KG1 (cell line): Measurements from ENCODE around the gene GMPPB.

Experiments used
- DNase-seq: peaks from one replicate; lab custom pipeline; 2025; lab: John Stamatoyannopoulos, UW

Gene GMPPB

GRCh38 chr3:49729966-49730609 is 6.3 kb upstream of the GMPPB start:
- DNase-seq, result no peak

DNA sequence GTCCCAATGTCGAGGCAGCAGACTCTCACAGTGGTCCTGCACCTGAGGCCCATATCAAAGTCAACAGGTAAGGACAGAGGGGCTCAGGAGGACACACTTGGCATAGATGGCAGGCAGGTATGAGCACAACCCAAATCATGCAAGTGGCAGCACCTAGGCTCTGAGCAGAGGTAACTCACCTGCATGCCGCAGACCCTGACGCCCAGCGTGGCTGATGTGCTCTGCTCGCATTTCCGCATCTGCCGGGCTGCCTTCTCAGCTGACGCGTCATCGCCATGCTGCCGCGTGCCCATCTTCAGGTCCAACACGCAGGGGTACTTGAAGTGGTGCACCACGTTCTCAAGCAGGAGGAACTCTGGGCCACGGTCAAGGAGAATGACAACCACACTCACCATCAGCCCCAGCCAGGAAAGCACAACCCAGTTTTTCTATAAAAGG is 4.2 kb upstream of the GMPPB start:
- no peak for DNase-seq

DNA sequence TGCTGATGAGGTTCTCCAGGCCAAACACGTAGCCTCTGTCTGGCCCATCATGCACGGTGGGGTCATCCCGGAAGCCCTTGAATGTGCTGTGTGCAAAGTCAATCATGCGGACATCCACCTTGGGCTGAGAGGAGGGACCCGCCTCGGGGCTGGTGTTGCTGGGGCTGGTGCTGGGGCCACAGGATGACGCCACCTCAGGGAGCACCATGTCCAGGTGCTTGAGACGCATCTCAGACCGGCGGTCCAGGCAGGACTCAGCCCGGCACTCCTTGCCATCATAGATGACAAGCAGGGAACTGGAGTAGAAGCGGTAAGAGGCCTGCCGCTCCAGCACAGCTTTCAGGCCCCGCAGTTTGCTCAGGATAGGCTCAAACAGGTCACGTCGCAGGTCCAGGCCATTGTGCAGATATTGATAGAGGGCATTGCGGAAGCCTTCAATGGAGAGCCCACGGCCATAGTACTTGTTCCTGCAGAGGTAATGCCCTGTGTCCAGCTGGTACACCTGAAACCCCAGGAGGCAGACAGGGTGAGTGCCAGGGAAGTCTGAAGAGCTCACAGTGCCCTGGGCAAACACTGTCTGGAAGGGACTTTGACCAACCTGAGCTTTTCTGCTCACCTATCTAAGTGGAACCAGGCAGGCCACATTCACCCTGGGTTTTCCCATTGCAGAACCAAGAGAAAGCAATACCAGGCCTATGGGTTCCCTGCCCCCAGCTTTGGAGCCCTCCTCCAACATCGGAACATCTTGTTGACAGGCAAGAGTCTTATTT is 3.6 kb upstream of the GMPPB start:
- no peak for DNase-seq

GRCh38 chr3:49725906-49726681 is 2.3 kb upstream of the GMPPB start:
- no peak for DNase-seq

- DNase-seq, result no peak
Measured at GRCh38 chr3:49724586-49724985, 835 bp upstream of the GMPPB start.

GRCh38 chr3:49723296-49723627 is 489 bp downstream of the GMPPB start:
- DNase-seq, result no peak

DNA sequence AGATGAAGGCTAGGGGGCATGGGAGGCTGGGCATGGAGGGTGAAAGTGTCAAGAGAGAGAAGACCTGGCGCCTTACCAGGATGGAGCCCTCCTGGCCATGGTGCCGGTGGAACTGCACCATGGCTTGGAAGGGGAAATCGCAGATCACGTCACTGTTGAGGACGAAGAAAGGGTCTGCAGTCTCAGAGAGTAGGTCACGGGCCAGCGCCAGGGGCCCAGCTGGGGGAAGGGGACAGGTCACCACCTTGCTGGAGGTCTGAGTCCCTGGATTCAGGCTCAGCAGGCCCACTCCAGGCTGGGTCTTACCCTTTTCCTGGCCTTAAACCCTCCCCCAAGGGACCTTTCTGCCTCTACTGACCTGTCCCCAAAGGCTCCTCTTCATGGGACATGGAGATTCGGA is 855 bp downstream of the GMPPB start:
- no peak for DNase-seq

GRCh38 chr3:49721896-49722781 is 1.6 kb downstream of the GMPPB start:
- DNase-seq, result no peak

DNA sequence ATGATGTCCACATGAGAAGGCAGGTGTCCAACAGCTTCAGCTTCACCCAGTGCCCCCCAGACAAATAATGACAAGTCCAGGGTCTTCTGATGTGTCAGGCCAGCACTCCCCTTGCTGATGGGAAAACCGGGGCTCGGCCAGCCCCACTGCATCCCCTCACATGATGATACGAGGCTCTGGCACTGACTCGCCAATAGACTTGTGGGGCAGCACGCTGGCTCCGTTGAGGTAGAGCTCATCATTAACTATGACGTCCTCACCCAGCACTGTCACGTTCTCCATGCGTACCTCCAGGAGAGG is 2.2 kb downstream of the GMPPB start:
- no peak for DNase-seq

- DNase-seq, result no peak
Measured at GRCh38 chr3:49720855-49721595, 2.7 kb downstream of the GMPPB start.

DNA sequence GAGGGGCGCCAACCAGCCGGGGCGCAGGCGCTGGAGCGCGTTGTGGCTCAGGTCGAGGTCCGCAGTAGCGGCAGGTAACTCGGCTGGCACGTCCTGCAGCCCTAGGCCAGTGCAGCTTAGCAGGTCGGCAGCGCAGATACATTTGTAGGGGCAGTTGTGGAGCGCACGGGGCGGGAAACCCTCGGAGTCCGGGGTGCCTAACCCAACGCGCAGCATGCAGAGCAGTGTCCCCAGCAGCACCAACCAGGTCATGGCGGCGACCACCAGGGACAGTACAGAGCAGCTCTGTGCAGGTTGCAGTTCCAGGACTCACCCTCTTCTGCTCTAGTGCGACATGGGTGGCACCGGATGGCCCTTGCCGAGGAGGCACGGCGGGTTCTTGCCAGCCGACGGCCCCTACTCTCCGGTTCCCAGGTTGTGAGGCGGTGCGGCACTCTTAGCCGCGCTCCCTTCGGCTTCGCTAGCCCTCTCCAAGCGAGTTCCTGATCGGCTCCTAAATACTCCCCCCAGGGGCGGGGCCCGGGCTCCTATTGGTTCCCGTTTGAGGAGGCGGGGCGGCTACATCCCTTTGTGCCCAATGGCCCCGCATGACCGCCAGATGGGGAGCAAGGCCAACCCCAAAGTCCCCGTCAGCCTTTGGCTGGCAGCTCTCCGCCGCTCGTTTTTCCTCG is 4.4 kb downstream of the GMPPB start, which contains the start of gene AMIGO3:
TSS of gene AMIGO3 (minus strand) at position 471 of the 671 bp plus-strand sequence. CDS start at position 252, 219 bp downstream.
- peak; percentile 81 for DNase-seq

DNA sequence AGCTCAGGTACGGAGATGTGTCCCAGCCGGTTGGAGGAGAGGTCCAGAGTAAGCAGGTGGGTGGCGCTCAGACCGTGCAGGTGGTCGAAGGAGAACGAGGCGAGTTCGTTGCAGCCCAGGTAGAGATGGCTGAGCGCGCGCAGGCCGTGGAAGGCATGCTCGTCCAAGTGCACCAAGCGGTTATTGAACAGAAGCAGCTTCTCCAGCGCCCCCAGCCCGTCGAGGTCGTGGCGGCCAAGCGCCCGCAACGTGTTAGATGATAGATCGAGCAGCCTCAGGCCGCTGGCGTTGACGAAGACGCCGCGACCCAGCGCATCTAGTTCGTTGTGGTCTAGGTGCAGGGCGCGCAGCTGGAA is 4.9 kb downstream of the GMPPB start:
- no peak for DNase-seq

DNA sequence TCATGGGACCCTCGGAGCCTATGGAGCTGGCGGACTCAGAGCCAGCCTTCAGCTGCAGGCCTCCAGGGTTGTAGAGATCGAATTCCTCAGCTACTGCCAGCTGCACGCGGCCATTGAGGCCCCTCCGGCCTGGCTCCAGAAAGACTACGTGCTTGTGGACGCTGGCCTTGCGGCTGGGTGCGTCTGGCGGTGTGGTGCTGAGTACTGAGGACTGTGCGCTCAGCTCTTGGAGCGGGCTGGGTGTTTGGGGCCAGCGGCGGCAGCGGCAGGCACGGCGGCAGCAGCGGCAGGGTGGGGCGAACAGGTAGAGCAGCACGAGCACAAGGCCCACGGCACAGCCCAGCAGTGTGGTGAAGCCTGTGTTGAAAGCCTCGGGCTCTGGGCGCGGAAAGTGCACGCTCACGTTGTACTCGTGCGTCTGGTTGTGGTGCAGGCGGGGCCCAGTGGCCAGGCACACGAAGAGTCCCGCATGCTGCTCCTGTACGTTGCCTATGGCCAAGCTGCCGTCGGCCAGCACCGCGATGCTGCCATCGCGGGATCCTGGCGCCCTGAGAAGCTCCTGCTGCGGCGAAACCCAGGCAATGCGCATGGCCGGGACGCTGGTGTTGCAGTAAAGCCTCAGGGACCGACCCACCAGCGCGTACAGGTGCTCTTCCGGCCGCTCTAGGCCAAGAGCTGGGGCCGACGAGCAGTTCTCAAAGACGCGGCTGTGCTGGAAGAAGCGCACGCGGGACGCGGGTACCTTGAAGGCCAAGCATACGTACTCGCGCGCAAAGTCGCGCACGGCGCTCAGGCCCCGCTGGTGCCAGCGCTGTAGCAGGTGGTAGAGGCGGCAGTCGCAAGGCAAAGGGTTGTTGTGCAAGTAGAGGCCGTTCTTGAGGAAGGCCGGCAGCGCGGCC is 5.5 kb downstream of the GMPPB start:
- no peak for DNase-seq

GRCh38 chr3:49717211-49717958 is 6.4 kb downstream of the GMPPB start:
- DNase-seq, result no peak

DNA sequence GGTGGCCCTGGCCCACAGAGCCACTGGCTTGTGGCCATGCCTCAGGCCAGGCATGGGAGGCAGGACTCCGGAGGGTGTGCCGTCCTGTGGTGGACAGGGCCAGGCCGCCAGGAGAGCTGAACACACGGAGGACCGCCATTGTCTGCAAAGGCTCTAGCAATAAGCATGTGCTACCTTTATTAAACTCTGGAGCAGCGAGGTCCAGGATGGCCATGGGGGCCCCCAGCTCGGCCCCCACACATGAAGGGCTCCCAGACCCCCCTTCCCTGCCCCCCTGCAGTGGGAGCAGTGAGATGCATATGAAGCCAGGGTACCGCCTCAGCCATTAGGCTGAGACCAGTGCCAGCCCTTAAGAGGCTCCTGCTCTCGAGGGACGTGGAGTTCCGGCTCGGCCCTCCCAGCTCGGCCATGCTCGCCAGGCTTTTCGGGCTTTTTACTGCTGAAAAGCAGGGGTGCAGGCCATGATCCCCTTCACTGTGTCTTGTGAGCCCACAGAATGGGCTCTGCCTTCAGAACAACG is 7.0 kb downstream of the GMPPB start:
- DNase-seq, result no peak

GRCh38 chr3:49716169-49716568 is 7.6 kb downstream of the GMPPB start:
- no peak for DNase-seq

GRCh38 chr3:49715611-49716121 is 8.1 kb downstream of the GMPPB start:
- no peak for DNase-seq

DNA sequence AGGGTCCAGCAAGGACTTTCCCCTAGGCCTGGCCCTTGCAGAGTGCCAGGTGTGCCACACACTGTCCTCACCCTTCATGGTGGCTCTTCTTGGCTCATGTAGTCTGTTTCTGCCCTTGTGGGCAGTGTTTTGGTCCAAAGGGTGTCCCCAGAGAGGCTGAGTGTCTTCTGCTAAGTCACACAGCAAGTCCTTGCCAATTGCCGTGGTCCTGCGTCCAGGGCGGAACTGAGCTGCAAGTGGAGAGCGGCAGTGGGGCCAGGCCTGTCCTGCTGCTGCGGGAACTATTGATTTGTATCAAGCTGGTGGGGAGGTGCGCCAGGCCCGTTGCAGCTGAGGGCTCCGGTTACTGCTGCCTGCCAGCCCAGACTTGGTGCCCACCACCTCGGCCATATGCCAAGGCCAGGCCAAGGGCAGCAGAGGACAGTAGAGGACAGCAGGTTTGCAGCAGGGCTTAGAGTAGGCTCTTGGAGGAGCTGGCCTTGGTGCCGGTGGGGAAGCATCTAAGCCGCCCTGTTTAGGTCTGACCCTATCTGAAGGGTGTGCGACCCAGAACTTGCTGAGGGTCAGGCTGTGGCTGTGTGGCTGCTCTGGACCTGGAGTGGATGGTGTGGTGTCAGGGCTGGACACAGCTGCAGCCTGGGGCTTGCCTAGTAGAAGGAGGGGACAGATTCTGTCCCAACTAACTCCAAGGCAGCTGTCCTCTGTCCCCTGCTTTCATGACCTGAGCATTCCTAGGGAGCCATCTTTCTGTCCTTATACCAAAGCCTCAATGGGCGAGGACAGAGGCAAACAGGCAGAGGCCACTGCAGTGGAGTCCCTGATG is 8.8 kb downstream of the GMPPB start:
- DNase-seq, result no peak
